Endothelial cell of umbilical vein (primary cell): ENCODE measurements around the gene HEXA.

Experiments
- EZH2 ChIP-seq: IDR thresholded peaks from 2 replicates; pipeline ENCODE4 v1.6.1; 2012; ENCODE audit warnings: borderline replicate concordance, low read depth, mild to moderate bottlenecking, moderate library complexity, low read length, inconsistent platforms; ENCODE audit not compliant: severe bottlenecking
- JUN ChIP-seq: IDR thresholded peaks from 2 replicates; pipeline ENCODE4 v1.6.1; 2011; ENCODE audit warnings: borderline replicate concordance, low read depth; ENCODE audit not compliant: insufficient read length, insufficient read depth
- MYC ChIP-seq: IDR thresholded peaks from one replicate; pipeline ENCODE4 v1.6.1; 2011; ENCODE audit warnings: mild to moderate bottlenecking, low read depth, low read length
- POLR2A ChIP-seq: IDR thresholded peaks from 2 replicates; pipeline ENCODE4 v1.6.1; 2012; ENCODE audit warnings: low read depth, mild to moderate bottlenecking, control low read depth, low read length
- POLR2AphosphoS5 ChIP-seq: IDR thresholded peaks from 2 replicates; pipeline ENCODE4 v1.6.1; 2012; ENCODE audit warnings: low read depth, mild to moderate bottlenecking, control low read depth, low read length, moderate library complexity; ENCODE audit not compliant: insufficient read depth
- TF ChIP-seq, protein P1 (sequence below), 2 donors: IDR thresholded peaks; 1 replicate in 1 of 2; 2 replicates in 1 of 2; pipeline ENCODE4 v1.5.1; 2011; ENCODE audit warnings: low read length in 2 of 2, mild to moderate bottlenecking in 2 of 2, moderate library complexity in 2 of 2, control low read depth in 1 of 2, inconsistent platforms in 1 of 2, low read depth in 1 of 2; ENCODE audit not compliant: insufficient read depth in 1 of 2; ENCODE audit errors: extremely low read depth in 1 of 2

DNA sequence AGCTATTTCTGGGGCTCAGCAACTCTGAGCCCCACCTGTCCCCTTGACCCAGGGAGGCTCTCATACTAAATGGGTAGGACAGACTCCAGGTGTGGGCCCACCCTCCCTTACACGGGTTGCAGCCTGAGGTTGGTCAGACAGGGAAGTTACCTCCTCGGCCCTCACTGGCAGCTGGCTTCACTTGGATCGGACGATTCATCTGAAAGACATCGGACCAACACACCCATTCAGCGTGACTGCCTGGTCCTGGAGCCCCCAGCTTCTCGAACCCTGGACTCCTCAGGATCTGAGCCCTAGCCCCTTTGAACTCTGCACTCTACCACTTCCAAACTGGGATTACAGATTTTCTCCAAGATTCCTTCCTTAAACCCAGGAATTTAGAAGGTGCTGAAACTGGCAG lies 71.2 kb downstream of the HEXA start:
- TF ChIP-seq, protein P1, sequence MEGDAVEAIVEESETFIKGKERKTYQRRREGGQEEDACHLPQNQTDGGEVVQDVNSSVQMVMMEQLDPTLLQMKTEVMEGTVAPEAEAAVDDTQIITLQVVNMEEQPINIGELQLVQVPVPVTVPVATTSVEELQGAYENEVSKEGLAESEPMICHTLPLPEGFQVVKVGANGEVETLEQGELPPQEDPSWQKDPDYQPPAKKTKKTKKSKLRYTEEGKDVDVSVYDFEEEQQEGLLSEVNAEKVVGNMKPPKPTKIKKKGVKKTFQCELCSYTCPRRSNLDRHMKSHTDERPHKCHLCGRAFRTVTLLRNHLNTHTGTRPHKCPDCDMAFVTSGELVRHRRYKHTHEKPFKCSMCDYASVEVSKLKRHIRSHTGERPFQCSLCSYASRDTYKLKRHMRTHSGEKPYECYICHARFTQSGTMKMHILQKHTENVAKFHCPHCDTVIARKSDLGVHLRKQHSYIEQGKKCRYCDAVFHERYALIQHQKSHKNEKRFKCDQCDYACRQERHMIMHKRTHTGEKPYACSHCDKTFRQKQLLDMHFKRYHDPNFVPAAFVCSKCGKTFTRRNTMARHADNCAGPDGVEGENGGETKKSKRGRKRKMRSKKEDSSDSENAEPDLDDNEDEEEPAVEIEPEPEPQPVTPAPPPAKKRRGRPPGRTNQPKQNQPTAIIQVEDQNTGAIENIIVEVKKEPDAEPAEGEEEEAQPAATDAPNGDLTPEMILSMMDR (IDR thresholded peaks at IDR 0.05; ENCODE audit: extremely low read depth in 1 of 2, insufficient read depth in 1 of 2, low read depth in 1 of 2, low read length in 2 of 2): no peak
- TF ChIP-seq POLR2AphosphoS5 (no peak), EZH2 (no peak), JUN (no peak), POLR2A (no peak), MYC (no peak)
